ENCODE results near the gene KRTAP5-2.

The KRTAP5-2 gene

DNA sequence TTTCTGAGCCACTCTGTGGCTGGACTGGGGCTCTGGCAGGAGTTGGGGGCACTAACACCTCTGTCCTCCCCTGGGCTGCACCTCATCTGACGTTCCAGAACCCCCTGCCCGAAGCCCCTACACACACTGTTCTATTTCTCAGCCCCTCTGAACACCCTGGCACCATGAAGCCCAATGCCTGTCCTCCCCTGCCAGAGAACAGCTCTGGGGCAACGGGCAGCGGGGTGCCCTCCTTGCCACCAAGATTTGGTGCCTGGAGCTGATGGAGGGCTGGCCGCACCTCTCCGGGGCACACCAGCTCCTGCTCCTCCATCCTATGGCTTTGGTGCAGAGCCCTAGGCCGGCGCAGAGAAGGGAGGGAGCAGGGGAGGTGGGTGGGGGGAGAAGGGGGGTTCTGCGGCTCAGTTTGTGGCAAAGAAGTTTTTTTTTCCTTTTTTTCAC is 42.4 kb downstream of the KRTAP5-2 start:
- DNase-seq (ENCODE audit: low read depth) = no peak

DNA sequence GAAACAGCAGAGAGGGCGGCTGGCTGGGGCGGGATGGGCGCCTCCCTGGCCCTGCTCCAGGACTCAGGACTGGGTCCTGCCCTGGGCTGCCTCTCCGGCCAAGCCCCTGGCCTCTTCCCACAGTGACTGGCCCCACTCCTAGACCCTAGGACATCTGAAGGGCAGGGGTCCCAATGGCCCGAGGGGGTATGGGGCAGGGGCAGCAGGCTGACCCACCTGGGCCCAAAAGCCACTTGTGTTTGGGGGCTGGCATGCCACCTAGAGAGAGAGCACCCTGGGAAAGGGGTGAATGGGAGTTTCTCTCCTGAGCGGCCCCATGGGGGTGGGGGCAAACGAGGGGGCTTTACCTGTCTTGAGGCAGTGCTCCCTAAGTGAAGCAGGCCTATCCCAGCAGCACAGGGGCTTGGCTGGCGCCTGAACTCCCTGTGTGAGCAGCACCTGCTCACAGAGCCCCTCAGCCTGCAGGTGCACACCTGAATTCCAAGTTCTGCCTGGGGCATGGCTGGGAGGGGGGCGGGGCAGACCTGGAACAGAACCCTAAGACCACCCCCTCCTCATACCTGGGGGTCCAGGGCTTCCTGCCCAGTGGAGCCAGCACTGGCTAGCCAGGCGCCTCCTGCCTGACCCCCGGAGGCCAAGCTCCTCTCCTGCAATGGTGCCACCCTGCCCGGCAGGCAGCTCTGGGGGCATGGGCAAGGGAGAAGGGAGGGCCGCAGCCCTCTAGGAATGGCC is 42.9 kb downstream of the KRTAP5-2 start:
- DNase-seq (ENCODE audit: low read depth) = no peak

DNA sequence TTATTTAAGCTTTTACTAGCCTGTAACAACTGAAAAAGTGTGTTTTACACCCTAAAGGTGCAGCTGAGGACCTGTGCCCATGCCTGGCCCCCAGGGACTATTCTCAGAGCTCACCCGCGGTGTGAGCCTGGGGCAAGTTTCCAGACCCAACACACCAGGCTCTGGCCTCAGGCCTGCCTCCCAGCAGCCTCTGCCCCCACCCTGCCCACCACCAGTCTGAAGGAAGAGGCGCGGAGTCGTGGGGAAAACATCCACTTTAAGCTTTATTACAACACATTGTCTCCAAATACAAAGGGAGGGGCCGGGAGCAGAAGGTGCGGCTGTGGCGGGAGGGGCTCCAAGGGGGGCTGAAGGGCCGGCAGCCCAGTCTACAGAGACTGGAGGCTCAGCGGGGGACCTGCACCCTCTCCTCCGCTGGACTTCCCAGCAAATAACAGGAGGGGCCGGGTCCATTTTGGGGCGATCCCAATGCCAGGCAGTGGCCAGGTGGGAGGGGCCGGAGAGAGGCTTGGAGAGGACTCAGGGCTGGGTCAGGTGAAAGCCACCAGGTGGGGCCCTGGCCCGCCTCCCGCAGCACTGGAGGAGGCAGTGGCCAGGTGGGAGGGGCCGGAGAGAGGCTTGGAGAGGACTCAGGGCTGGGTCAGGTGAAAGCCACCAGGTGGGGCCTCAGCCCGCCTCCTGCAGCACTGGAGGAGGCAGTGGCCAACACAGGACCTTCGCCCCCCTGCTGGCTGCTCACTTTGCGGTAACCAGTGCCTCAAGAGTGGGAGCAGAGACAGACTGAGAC is 44.1 kb downstream of the KRTAP5-2 start:
- no peak for DNase-seq (ENCODE audit: low read depth)

DNA sequence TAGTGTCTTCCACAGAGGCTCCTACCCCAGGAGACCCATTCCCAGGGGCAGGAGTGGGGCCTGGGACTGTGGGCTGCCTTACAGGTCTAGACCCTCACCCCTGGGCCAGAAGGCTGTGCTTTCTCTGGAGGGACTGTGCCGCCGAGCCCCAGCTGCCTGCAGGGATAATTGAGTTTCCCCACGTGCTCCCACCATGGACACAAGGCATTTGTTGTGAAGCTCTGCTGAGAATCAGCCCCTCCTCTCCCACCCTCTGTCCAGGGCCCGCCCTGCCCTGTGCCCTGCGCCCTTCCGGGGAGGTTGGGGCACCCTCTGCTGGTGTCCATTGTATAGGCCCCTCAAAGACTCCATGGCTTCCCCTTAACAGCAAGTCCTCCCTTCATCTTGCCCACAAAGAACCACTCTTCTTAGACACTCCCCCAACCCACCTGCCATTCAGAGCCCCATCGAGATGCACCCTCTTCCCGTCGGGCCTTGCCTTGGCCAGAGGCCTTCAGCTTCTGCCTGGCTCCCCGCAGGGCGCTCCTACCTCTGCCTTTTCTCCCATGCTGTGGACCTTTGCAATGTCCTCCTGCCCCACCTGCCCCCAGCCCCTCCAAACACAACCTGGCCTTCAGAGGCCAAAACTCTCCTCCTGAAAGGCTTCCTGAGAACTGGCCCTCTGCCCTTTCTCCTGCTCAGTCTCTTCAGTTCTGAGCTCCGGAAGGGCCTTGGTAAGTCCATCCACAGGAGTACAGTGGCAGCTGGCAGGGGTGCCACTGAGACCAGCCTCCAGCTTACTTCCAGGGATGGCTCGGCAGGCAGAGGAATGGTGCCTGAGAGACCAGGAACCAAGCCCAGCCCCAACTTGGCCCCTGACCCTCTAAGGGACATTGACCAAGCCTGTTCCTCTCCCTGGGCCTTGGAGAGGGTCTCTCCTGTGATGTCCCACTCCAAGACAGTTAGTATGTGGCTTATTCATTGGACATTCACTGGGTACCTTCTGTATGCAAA is 48.5 kb downstream of the KRTAP5-2 start:
- DNase-seq (ENCODE audit: low read depth) = no peak

DNA sequence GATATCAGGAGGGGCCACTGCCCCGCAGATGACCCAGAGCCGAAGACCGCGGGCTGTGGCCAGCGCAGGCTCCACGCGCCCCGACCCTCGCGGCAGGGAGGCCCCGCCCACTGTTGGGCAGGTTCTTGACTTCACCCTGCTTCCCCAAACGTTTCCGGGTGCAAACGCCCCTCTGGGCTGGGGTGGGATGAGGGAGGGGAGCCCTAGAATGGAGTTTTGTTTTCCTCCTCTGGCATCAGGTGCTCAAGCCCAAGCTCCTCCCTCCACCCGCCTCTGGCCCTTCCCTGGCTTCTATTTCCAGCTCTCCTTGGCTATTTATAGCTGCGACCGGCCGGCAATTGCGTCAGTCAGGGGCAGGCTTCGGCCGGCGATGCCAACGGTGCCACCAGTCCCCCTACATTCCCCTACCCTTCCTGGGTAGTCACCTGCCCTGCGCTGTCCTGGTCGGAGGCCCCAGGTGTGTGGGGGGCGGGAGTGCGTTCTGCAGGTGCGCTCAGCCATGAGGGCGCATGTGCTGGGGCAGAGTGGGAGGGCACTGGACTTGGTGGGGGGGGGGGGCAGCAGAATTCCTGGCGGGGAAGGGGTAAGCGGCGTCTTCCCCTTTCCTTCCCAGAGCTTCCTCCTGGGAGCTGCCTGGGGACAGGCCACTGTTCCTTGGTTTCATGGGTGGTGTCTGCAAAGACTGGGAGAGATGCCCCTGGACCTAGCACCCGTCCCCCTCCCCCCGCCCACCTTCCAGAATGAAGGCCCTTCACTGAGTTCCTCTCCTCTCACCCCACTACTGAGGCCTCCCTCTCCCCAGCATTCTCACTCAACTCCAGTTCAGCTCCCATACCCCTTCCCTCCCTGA is 49.6 kb downstream of the KRTAP5-2 start:
- no peak for DNase-seq (ENCODE audit: low read depth)

DNA sequence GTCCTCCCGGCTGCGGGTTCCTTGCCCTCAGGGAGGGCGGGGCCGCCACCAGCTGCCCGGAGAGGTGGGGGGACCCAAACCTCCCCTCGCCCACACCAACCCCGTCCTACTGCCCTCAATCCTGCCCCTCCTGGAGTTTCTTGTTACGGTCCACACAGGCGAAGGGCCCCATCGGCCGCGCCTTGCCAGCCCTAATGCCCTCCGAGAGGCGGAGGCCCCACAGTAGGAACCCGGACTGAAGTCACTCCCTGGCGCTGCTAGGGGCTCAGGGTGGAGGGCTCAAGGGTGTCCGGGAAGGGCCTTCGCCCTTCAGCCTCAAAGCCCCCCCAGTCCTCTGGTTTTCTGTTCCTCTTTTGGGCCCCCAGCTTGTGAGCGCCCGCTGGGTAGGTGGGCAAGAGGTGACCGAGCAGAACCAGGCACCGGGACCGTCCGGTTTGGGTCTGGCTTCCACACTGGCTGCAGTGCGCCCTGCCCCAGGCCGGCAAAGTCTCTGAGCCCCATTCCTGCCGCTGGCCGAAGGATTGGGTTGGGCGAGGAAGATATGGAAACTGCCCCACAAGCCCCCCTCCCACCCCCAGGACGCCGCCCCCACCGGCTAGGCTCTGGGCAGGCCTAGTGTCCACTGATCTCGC is 50.5 kb downstream of the KRTAP5-2 start:
- DNase-seq (ENCODE audit: low read depth) = no peak

Measured in stimulated activated CD8-positive, alpha-beta memory T cell treated with anti-CD3 and anti-CD28 coated beads, Interleukin-7, amount 100 ng/mL, for 24 hours (primary cell).